Astrocyte (in vitro differentiated cells and primary cell): Measurements from ENCODE around the gene GP5.

ENCODE experiments used
- EZH2 ChIP-seq: IDR thresholded peaks from 2 replicates; pipeline ENCODE4 v1.6.1; 2012; ENCODE audit warnings: mild to moderate bottlenecking, low read length, inconsistent platforms; ENCODE audit not compliant: insufficient read depth
- TF ChIP-seq, protein P1 (sequence below): IDR thresholded peaks from 2 replicates; pipeline ENCODE4 v1.5.1; 2011; ENCODE audit warnings: low read depth, mild to moderate bottlenecking, inconsistent platforms, low read length, moderate library complexity; ENCODE audit not compliant: insufficient read depth

DNA sequence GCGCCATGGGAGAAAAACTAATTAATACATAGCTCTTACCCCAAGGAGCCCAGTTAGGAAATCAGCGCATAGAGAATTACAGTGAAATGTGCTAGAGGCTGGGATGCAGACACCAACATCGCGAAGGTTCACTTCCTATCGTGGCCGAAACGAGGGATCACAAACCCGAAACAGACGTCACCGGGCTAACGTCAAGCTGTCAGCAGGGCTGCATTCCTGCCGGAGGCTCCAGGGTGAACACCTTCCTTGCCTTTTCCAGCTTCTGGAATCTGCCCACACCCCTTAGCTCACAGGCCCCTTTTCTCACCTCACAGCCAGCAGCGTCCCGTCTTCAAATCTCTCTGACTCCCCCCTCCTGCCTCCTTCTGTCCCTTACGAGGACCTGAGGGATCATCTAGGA lies 13.0 kb downstream of the GP5 start:
- TF ChIP-seq, protein P1, sequence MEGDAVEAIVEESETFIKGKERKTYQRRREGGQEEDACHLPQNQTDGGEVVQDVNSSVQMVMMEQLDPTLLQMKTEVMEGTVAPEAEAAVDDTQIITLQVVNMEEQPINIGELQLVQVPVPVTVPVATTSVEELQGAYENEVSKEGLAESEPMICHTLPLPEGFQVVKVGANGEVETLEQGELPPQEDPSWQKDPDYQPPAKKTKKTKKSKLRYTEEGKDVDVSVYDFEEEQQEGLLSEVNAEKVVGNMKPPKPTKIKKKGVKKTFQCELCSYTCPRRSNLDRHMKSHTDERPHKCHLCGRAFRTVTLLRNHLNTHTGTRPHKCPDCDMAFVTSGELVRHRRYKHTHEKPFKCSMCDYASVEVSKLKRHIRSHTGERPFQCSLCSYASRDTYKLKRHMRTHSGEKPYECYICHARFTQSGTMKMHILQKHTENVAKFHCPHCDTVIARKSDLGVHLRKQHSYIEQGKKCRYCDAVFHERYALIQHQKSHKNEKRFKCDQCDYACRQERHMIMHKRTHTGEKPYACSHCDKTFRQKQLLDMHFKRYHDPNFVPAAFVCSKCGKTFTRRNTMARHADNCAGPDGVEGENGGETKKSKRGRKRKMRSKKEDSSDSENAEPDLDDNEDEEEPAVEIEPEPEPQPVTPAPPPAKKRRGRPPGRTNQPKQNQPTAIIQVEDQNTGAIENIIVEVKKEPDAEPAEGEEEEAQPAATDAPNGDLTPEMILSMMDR, result no peak
- no peak for TF ChIP-seq EZH2
